GM10266 (cell line): ENCODE data around the gene DYSF.

Source experiments
- DNase-seq: peaks from one replicate; pipeline ENCODE4 v3.0.0; 2012; ENCODE audit errors: extremely low spot score
- CTCF ChIP-seq: IDR thresholded peaks from 2 replicates; pipeline ENCODE4 v1.5.1; 2012; ENCODE audit warnings: mild to moderate bottlenecking, low read depth; ENCODE audit not compliant: control insufficient read depth, insufficient read depth; ENCODE audit errors: missing control alignments

The DYSF gene

GRCh38 chr2:71511776-71512175 is 58.4 kb downstream of the DYSF start:
- TF ChIP-seq CTCF = no peak
- no peak for DNase-seq

GRCh38 chr2:71512386-71512785 is 59.0 kb downstream of the DYSF start:
- TF ChIP-seq CTCF = no peak
- DNase-seq = no peak

GRCh38 chr2:71513096-71513495 is 59.7 kb downstream of the DYSF start:
- DNase-seq = no peak
- TF ChIP-seq CTCF = no peak

- no peak for TF ChIP-seq CTCF
- no peak for DNase-seq
Measured at GRCh38 chr2:71513721-71514120, 60.4 kb downstream of the DYSF start.

GRCh38 chr2:71516253-71516888 is 63.0 kb downstream of the DYSF start:
- no peak for TF ChIP-seq CTCF
- no peak for DNase-seq

- no peak for DNase-seq
- TF ChIP-seq CTCF = no peak
Measured at GRCh38 chr2:71517851-71518250, 64.5 kb downstream of the DYSF start.

- no peak for TF ChIP-seq CTCF
- DNase-seq = no peak
Measured at GRCh38 chr2:71521436-71521950, 68.1 kb downstream of the DYSF start.
